ENCODE results near the gene IQGAP2.

IQGAP2 gene

DNA sequence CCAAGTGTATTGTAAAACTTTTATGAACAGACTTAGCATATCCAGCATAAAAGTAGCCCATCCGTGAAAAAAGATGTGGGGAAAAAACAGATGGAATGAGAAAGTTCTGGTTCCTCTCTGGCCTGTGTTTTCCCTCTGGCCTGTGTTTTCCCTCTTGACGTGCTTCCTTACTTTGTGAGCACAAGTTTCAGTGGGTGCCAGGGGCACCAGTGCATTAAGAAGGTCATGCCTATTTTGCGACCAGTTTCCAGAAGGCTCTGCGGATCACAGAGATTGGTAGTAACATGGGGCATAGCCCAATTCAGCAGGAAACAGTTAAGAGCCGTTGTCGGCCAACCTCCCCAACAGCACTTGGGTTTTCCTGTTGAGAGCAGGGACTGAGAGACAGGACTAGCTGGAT, 43.7 kb downstream of the IQGAP2 start:
- no peak for DNase-seq (ENCODE audit: low spot score)

- no peak for DNase-seq (ENCODE audit: low spot score)
Measured at GRCh38 chr5:76449606-76450005, 46.5 kb downstream of the IQGAP2 start.

GRCh38 chr5:76450054-76450453, 47.0 kb downstream of the IQGAP2 start:
- DNase-seq (ENCODE audit: low spot score) = no peak

DNA sequence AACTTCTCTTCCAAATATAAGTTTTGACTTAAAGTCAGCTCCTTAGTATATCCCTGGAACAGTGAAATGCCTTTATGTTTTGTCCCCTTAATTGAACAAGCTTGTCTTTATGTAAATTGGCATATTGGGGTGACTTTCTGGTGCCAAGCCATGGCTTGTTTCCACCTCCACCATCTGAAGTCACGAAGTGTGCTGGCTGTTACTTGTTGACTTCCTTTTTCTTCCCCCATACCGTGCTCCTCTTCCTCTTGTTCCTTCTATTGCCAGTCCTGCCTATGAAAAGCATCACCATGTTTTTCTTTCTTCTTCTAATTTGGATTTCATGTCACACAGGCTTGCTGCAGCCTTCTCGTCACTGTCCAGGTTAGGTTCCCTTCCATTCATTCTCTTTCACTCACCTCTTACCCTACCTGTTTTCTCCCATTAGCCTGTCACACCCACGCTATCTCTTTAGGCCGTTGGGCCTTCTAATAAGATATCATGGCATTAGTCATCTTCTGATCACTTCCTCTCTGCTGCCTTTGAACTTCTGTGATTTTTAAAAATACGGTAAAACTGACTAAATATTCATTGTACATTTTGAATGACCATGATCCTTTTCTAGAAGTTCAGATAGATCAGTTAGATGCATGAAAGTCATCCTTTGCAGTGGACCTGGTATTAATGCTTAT, 48.1 kb downstream of the IQGAP2 start:
- no peak for DNase-seq (ENCODE audit: low spot score)

DNA sequence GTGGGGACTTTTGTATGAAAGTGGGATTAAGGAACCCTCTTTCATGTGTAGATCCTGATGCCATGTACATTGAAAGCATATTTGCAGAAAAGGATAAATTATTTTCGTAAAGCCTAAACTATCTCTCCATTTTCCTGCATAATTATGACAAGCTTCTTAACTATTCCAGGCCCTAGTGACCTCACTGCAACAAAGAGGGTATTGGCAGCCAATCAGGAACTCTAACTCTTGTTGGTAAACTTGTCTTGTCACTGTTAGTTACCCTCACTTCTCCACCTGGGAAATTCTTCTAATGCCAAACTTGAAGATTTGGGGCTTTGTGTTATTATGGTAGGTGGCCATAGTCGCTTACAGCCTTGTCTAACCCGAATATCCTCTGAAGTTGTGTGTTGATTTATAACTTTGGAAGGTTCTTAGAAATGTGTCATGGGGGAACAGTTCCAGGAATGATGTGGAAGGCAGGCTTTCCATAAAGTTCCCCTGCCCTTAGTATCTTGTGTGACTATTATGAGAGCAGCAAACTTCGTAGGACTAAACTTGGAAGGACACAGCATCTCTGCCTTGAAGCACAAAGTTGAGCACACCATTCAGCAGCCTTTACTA, 52.5 kb downstream of the IQGAP2 start:
- DNase-seq (ENCODE audit: low spot score) = no peak

- no peak for DNase-seq (ENCODE audit: low spot score)
Measured at GRCh38 chr5:76456258-76456657, 53.2 kb downstream of the IQGAP2 start.

DNA sequence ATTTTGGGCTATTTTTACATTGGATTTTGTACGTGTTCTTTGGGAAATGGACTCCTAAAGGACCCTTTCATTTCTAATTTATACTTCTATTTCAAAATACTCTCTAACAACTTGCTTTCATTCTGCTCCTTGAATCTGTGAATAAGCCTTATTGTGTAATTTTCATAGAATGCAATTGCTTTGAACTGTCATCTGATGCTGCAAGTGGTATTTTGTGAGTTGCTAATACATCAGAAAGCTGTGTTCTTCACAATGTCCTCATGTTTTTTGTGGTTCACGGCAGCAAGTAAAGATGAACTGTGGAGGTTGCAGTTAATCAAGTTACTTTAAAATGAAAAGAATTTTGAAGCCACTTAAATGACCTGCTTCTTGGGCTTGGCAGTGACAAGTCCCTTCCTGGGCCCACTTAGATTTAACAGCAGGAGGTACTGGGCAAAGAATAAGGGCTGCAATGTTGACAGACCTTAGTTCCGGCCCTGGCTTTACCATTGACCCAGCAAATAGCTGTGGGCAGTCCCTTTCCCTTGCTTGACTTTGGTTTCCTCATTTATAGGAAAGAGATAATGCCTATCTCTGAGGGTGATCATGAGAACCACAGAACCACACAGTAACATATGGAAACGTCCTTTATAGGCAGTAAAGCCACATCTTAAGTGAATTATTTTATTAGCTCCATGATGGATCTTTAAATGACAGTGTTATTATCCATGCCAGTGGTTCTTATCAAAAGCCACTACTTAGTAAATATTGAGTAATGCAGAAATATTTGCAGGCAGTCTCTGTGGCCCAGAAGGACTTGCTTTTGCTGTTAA, 54.8 kb downstream of the IQGAP2 start:
- DNase-seq (ENCODE audit: low spot score) = no peak

GRCh38 chr5:76458486-76458830, 55.4 kb downstream of the IQGAP2 start:
- DNase-seq (ENCODE audit: low spot score) = no peak

DNA sequence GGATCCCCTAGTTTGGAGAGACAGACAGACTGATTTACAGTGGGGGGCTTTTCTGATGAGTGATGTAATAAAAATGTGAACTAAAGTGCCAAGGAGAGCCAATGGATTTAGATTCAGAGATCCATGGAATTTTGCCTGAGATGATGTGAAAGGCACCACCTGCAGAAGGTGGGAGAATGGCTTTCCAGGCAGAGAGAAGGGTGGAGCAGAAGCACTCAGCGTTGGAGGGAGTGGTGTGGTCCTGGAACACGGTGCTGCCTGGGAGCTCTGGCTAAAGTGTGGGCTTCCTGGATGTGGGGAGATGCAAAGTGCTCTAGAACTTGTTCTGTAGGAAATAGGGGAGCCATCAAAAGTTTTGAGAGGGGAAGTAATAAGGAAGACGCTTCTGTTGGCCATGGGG, 57.0 kb downstream of the IQGAP2 start:
- no peak for DNase-seq (ENCODE audit: low spot score)

DNA sequence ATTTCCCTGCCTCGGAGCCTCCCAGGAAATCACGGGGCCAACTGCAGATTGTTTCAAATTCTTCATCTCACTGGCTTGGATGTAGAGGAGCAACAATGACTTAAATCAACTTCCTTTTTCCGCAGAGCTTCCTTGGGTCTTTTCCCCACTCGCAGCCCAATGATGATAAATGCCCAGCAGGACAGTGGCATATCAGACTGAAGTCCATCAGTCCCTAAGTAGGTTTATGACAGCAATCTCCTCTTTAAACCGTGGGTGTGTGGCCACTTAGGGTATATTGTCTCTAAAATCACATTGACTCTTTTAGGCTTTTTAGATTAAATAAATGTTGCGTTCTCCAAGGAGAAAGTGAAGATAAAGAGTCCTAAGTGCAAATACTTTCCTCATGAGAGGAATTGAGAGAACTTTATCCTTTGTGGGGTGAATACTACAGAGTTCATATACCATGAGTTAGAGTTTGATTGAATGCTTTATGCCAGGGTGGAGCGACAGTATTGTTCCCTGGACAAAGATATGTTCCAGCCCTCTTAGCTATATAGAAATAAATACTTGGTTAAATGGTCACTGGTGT, 59.1 kb downstream of the IQGAP2 start:
- no peak for DNase-seq (ENCODE audit: low spot score)

DNA sequence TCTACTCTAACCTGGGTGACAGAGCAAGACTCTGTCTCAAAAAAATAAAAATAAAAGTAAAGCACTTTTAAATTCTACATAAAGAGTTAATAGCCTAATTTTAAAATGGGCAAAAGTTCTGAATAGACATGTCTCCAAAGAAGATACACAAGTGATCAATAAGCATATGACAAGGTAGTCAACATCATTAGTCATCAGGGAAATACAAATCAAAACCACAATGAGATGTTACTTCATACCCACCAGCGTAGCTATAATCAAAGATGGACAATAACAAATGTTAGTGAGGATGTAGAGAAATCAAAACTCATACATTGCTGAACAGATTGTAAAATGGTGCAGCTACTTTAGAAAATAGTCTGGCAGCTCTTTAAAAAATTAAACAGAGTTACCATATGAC, 64.1 kb downstream of the IQGAP2 start:
- DNase-seq (ENCODE audit: low spot score) = no peak

DNA sequence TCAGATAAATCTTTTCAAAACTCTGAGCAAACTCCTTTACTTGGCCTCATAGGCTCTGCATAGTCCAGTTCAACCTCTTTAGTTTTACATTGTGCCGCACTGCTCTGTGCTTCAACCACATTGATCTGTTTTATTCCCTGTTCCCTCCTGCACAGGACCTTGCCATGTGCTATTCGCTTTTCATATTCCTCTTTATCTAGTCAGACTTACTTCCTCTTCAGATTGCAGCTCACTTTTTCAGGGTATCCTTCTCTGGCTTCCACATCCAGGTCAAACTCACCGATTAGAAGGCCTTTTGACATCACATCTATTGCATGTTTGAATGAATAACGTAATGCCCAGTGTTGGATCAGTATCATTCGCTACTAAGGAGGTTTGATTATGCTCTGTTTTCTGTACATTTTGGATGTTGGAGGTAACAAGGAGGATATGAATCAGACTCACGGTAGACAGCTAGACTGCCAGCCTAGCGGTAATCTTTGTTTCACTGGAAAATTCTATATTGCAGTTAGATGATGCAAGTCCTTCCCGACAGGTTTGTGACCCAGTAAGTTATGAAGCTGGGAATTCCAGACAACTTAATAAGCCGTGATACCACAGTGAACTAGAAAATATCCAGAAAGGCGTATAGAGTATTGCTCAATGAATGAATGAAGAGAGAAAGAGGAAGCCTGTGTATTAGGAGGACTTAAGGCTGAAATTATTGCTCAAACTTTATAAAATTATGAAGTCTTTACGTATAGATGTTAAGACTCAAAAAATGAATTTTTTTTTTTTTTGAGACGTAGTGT, 65.7 kb downstream of the IQGAP2 start:
- no peak for DNase-seq (ENCODE audit: low spot score)

DNA sequence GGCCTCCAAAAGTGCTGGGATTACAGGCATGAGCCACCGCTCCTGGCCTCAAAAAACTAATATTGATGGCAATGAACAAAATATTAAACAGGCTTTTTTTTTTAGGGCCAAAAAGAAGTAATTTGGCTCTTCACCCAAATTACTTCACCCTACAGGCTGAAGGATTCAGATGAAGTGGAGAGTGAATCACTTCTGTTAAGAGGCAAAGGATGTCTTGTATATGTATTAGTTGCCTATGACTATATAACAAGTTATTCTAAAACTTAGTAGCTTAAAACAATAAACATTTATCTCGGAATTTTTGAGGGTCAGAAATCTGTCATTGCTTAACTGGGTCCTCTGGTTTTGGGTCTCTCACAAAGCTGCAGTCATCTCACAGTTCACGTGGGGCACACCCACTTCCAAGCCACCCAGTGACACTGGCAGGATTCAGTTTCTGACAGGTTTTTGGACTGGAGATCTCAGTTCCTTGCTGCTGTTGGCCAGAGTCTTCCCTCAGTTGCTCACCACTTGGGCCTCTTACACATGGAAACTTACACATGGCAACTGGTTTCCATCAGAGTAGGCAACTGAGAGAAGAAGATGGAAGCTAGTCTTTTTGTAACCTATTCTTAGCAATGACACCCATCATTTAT, 66.7 kb downstream of the IQGAP2 start:
- DNase-seq (ENCODE audit: low spot score) = no peak

GRCh38 chr5:76470976-76471375, 67.9 kb downstream of the IQGAP2 start:
- DNase-seq (ENCODE audit: low spot score) = no peak

DNA sequence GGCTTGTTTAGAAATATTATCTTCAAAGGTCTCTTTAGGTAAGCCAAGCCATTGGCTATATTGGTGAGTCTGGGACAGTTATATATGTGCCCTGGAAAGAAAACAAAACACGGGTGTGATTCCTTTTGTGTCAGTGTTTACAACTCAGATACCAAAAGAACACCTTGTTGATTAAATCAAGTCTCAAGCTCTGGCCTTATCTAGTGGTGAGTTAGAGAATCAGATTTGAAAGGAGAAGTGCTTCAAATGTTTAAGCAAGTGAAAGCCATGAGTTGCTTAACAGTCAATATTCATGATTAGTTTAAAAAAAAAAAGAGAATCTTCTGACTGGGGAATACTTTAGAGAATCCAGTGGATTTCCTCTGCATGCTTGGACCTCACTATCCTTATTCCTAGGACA, 68.3 kb downstream of the IQGAP2 start:
- no peak for DNase-seq (ENCODE audit: low spot score)

DNA sequence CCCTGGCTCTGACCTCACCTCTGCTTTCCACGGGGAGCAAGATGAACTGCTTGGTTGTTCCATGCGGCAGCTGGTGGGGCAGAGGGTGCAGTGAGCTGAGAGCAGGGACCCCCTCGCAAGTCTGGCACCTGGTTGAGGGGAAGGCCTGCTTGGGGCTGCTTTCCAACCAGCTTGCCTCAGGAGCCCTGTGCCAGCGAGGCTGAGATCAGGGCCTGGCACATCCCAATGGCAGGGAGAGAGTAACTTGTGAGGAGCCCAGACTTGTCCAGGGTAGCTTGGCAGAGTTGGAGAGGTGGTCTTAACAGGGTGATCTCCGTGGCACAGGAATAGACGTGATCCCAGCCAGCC, 68.9 kb downstream of the IQGAP2 start:
- DNase-seq (ENCODE audit: low spot score) = no peak

DNA sequence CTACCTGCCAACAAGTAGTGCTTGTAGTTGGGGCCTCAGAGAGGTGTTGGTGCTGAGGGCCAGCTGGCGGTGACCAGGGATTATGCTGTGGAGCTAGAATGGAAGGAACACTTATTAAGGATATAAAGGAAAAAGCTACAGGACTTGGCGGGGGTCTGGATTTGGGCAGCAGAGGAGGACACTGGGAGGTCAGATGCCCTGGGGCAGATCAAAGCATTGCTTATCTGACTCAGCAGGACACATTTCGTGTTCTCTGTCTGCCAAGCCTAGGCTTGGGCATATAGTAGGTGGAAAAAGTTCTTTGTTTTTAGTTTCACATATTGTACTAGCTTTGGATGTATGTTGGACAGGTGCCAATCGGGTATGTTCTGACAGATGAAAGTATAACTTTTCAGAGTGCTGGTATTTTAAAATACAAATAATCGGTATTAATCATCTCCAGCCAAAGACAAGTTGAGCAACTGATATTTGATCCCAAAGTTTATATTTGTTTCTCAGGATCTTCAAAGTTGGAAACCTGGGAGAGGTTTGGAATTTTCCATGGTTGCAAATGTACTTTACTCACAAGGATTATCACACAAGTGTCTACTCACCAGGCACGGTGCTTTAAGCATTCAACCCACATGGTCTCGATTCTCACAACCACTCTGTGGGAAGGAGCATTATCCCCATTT, 69.4 kb downstream of the IQGAP2 start:
- DNase-seq (ENCODE audit: low spot score) = no peak

DNA sequence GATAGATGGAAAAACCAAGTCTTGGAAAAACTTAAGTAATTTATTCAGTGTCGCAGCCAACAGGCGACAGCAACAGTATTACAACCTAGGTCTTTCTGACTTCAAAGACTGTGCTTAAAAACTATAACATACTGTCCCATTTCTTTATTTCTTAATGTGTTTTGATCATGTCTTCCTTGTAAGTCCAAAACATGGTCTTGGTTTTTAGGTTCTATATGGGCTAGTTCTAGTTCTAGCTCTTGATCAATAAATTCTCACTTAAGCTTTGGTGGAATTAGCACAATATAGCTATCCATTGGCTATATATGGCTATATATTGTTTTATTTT, 69.9 kb downstream of the IQGAP2 start:
- no peak for DNase-seq (ENCODE audit: low spot score)

DNA sequence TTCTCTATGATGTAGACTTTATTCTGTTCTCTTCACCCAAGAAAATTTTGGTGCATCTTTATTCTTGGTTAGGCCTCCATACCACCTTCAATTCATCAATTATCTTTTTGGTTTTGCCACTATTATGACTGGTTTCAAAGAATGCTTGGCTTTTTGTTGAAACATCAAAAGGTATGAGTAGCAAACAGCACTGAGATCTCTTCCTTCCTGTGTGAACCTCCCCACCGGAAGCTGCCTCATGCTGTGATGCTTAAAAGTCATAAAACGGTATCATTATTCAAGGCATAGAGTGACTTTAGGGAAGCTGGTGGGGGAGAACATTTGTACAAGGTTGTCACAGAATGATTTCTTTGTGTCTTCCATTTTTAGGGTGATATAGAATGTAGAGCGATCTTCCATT, 70.6 kb downstream of the IQGAP2 start:
- DNase-seq (ENCODE audit: low spot score) = no peak

GRCh38 chr5:76474377-76474776, 71.3 kb downstream of the IQGAP2 start:
- DNase-seq (ENCODE audit: low spot score) = no peak

DNA sequence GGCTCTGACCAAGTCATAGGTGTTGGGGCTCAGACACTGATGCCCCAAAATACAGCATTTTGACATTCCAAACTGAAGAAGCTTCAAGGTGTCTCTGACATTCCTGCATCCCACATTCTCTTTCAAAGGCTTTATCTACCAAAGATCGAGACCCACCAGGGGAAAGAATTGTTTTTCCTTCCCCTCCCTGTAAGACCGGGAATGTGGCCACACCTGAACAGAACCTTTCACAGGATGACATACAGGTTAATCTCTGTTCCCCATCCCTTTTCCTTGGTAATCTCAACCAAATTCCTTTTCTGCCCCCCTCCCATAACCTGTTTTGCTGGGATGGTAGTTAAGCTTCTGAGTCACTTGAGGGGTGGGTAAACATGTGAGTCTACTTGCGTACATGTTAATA, 72.3 kb downstream of the IQGAP2 start:
- no peak for DNase-seq (ENCODE audit: low spot score)

- no peak for DNase-seq (ENCODE audit: low spot score)
Measured at GRCh38 chr5:76475936-76476335, 72.9 kb downstream of the IQGAP2 start.

All from hematopoietic multipotent progenitor cell treated with erythropoietin and hydrocortisone succinate and interleukin-3 and kit ligand, for 17 days (in vitro differentiated cells).